Fibroblast of lung (primary cell): ENCODE results near the gene NDUFAF7. TPM values are rescaled to one million over a fixed set of nuclear protein-coding genes. Genes with fewer than 3 reads are reported as not detected.

Experiments
- DNase-seq, 2 donors: peaks; one replicate each; pipeline versions ENCODE4 v3.0.0 to v3.0.0-alpha.2; 2010; ENCODE audit warnings: low read depth in 2 of 2
- H2AFZ ChIP-seq: 2 replicates; pipeline ENCODE4 v1.5.1; 2012; ENCODE audit warnings: low read length, control low read depth, inconsistent platforms
- H3K27ac ChIP-seq: 2 replicates; pipeline ENCODE4 v1.5.1; 2011; ENCODE audit warnings: low read length, control low read depth; ENCODE audit not compliant: insufficient read depth
- H3K27me3 ChIP-seq: 2 replicates; pipeline ENCODE4 v1.5.1; 2011; ENCODE audit warnings: mild to moderate bottlenecking, low read length; ENCODE audit not compliant: control insufficient read depth, insufficient read depth
- H3K36me3 ChIP-seq: 2 replicates; pipeline ENCODE4 v1.5.1; 2011; ENCODE audit warnings: low read length; ENCODE audit not compliant: control insufficient read depth, insufficient read depth
- H3K4me1 ChIP-seq: 2 replicates; pipeline ENCODE4 v1.5.1; 2011; ENCODE audit warnings: low read length; ENCODE audit not compliant: control insufficient read depth, insufficient read depth; ENCODE audit errors: extremely low read depth
- H3K4me2 ChIP-seq: 2 replicates; pipeline ENCODE4 v1.5.1; 2011; ENCODE audit warnings: low read length, control low read depth; ENCODE audit not compliant: insufficient read depth; ENCODE audit errors: extremely low read depth
- H3K4me3 ChIP-seq, 4 experiments: fragments of 200-600 bp in 1 of 4; sonication (generic) in 1 of 4; replicated peaks in 1 of 4; 2 replicates each; pipeline ENCODE4 v1.5.1; 2011 to 2016; ENCODE audit warnings: low read length in 4 of 4, low read depth in 3 of 4, mild to moderate bottlenecking in 3 of 4, control low read depth in 2 of 4, inconsistent platforms in 1 of 4, mixed read lengths in 1 of 4; ENCODE audit not compliant: insufficient read depth in 1 of 4; ENCODE audit errors: control extremely low read depth in 1 of 4
- H3K79me2 ChIP-seq: 2 replicates; pipeline ENCODE4 v1.5.1; 2012; ENCODE audit warnings: mild to moderate bottlenecking, low read length, inconsistent platforms; ENCODE audit not compliant: control insufficient read depth, insufficient read depth
- H3K9ac ChIP-seq: 2 replicates; pipeline ENCODE4 v1.5.1; 2011; ENCODE audit warnings: mild to moderate bottlenecking, low read length, control low read depth; ENCODE audit not compliant: insufficient read depth
- H3K9me3 ChIP-seq: 2 replicates; pipeline ENCODE4 v1.5.1; 2012; ENCODE audit warnings: low read depth, low read length; ENCODE audit not compliant: control insufficient read depth, insufficient read depth
- H4K20me1 ChIP-seq: 2 replicates; pipeline ENCODE4 v1.5.1; 2011; ENCODE audit warnings: low read length; ENCODE audit not compliant: control insufficient read depth, insufficient read depth; ENCODE audit errors: extremely low read depth
- EZH2 ChIP-seq: IDR thresholded peaks from 2 replicates; pipeline ENCODE4 v1.5.1; 2012; ENCODE audit warnings: low read length, control low read depth, mild to moderate bottlenecking; ENCODE audit errors: missing control alignments
- polyA plus RNA-seq, 2 donors: library from polyadenylated mRNA; depleted of rRNA in 1 of 2; stranded (reverse) in 1 of 2; unstranded in 1 of 2; fragments of >200 nt; gene quantifications; 2 replicates each; pipeline ENCODE4 v1.2.1, GENCODE V29; 2011 to 2012; ENCODE audit warnings: missing spikeins in 1 of 2
- total RNA-seq: library from RNA; depleted of rRNA; stranded (reverse); fragments of >200 nt; gene quantifications from 2 replicates; pipeline ENCODE4 v1.2.1, GENCODE V29; 2014
- TF ChIP-seq, protein P1 (sequence below), 2 donors: IDR thresholded peaks in 1 of 2; conservative IDR thresholded peaks in 1 of 2; 1 replicate in 1 of 2; 2 replicates in 1 of 2; pipeline ENCODE4 v1.5.1; 2011 to 2012; ENCODE audit warnings: low read length in 2 of 2, control low read depth in 1 of 2, inconsistent platforms in 1 of 2, low read depth in 1 of 2, mild to moderate bottlenecking in 1 of 2

NDUFAF7 gene
- total and polyA plus RNA-seq, 2 donors (not counting 1 experiment from before 2014, with no cell fraction given): 16.8 to 18.7 TPM

DNA sequence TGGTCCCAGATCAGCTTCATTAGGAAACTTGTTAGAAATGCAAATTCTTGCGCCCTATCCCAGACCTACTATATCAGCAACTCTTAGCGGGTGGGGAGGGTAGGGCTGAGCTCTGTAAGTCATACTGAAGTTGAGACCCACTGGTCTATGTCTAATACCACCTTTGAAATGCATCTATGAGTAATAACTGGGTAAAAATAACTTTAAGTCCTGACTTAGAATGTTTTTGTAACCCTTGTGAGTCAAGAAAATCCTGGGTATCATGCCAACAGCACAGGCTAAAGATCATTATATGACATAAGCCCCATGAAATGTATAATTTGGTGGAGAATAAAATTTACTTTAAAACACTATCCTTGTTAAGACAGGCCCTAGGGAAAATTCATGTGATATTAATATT lies 51.7 kb downstream of the NDUFAF7 start:
- Histone ChIP-seq H3K4me1 (peaks cover 13% of the 10 kb centered on the region), H3K36me3 (peaks cover 4% of the 10 kb centered on the region), H3K9me3 (no peaks in the 10 kb centered on the region), H3K27ac (no peak overlapping the region), H3K9ac (no peak overlapping the region), H3K79me2 (no peaks in the 10 kb centered on the region), H2AFZ (no peak overlapping the region), H3K4me3 (no peak overlapping the region), H4K20me1 (no peaks in the 10 kb centered on the region), H3K4me2 (peak overlapping the region; percentile 46), H3K27me3 (no peaks in the 10 kb centered on the region)
- TF ChIP-seq, protein P1, sequence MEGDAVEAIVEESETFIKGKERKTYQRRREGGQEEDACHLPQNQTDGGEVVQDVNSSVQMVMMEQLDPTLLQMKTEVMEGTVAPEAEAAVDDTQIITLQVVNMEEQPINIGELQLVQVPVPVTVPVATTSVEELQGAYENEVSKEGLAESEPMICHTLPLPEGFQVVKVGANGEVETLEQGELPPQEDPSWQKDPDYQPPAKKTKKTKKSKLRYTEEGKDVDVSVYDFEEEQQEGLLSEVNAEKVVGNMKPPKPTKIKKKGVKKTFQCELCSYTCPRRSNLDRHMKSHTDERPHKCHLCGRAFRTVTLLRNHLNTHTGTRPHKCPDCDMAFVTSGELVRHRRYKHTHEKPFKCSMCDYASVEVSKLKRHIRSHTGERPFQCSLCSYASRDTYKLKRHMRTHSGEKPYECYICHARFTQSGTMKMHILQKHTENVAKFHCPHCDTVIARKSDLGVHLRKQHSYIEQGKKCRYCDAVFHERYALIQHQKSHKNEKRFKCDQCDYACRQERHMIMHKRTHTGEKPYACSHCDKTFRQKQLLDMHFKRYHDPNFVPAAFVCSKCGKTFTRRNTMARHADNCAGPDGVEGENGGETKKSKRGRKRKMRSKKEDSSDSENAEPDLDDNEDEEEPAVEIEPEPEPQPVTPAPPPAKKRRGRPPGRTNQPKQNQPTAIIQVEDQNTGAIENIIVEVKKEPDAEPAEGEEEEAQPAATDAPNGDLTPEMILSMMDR (conservative IDR thresholded peaks at IDR 0.05 in 1 of 2, IDR thresholded peaks at IDR 0.05 in 1 of 2; ENCODE audit: low read depth in 1 of 2, low read length in 2 of 2): no peak
- no peak for TF ChIP-seq EZH2
- peak; percentile 92 to 93 for DNase-seq

DNA sequence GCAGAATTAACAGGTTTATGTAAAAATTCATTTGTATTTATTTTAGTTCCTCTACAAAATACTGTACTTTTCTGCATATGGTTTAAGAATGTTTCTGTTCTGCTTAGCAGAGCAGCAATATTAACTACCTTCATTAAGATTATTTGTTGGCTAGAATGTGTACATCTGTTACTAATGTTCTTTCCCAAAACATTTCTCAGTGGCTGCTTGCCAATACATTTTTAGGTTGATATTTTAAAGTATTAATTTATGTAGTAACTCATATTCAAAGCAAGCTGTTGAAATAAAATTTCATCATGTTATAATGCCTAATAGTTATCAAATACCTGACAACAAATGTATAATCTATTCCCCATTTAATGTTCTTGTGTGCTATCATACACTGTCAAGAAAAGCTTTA lies 52.9 kb downstream of the NDUFAF7 start:
- Histone ChIP-seq H3K27ac (no peak overlapping the region), H2AFZ (no peak overlapping the region), H3K4me3 (no peak overlapping the region), H3K36me3 (peaks cover 1% of the 10 kb centered on the region), H3K4me1 (peaks cover 13% of the 10 kb centered on the region), H3K27me3 (no peaks in the 10 kb centered on the region), H4K20me1 (no peaks in the 10 kb centered on the region), H3K79me2 (no peaks in the 10 kb centered on the region), H3K9ac (no peak overlapping the region), H3K9me3 (no peaks in the 10 kb centered on the region), H3K4me2 (peak overlapping the region; percentile 37)
- DNase-seq: peak in 1 of 2 donors; percentile 81
- no peak for TF ChIP-seq EZH2
- TF ChIP-seq, protein P1 (conservative IDR thresholded peaks at IDR 0.05 in 1 of 2, IDR thresholded peaks at IDR 0.05 in 1 of 2; ENCODE audit: low read depth in 1 of 2, low read length in 2 of 2): no peak

DNA sequence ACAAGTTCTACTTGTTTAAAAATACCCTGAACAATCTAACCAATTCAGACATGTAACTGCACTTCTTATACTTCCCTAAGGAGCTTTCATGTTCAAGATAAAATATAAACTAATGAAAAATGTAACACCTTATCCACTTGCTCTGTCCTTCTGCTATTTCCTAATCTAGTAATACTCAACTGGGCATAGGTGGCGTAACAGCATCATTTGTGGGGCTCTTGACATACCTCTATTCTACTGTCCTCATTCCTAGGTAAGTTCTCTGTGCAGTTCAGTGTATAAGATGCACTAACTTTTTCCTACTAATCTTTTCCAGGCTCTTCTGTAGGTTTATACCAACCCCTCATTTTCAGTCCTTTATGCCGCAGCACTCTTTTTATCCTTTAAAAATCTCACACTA lies 56.5 kb downstream of the NDUFAF7 start:
- DNase-seq: no peak
- no peak overlapping the region for H3K9ac ChIP-seq
- peaks cover 1% of the 10 kb centered on the region for H3K36me3 ChIP-seq
- no peak for TF ChIP-seq EZH2
- TF ChIP-seq, protein P1 (conservative IDR thresholded peaks at IDR 0.05 in 1 of 2, IDR thresholded peaks at IDR 0.05 in 1 of 2; ENCODE audit: low read depth in 1 of 2, low read length in 2 of 2): no peak
- no peak overlapping the region for H2AFZ ChIP-seq
- H3K27ac ChIP-seq: no peak overlapping the region
- no peaks in the 10 kb centered on the region for H4K20me1 ChIP-seq
- H3K4me3 ChIP-seq: no peak overlapping the region
- no peaks in the 10 kb centered on the region for H3K79me2 ChIP-seq
- H3K9me3 ChIP-seq: no peaks in the 10 kb centered on the region
- no peaks in the 10 kb centered on the region for H3K27me3 ChIP-seq
- peaks cover 11% of the 10 kb centered on the region for H3K4me1 ChIP-seq
- H3K4me2 ChIP-seq: no peak overlapping the region
